Muscle layer of colon (tissue), 2 donors: ENCODE measurements around the gene XYLT2.

Source experiments
- H3K27ac ChIP-seq: one replicate; pipeline ENCODE4 v1.7.0; 2013; ENCODE audit warnings: low read depth, mild to moderate bottlenecking, low read length, moderate library complexity
- H3K27me3 ChIP-seq, 2 donors: one replicate each; pipeline ENCODE4 v1.7.0; 2013; ENCODE audit warnings: low read length in 2 of 2, mild to moderate bottlenecking in 2 of 2; ENCODE audit not compliant: insufficient read depth in 2 of 2, control insufficient read depth in 1 of 2
- H3K36me3 ChIP-seq: one replicate; pipeline ENCODE4 v1.7.0; 2013; ENCODE audit warnings: mild to moderate bottlenecking, low read length; ENCODE audit not compliant: insufficient read depth
- H3K4me1 ChIP-seq: one replicate; pipeline ENCODE4 v1.7.0; 2013; ENCODE audit warnings: mild to moderate bottlenecking, low read length; ENCODE audit not compliant: insufficient read depth
- H3K4me3 ChIP-seq, 2 donors: one replicate each; pipeline ENCODE4 v1.7.0; 2013; ENCODE audit warnings: low read length in 2 of 2, low read depth in 1 of 2, mild to moderate bottlenecking in 1 of 2, moderate library complexity in 1 of 2
- H3K9ac ChIP-seq: one replicate; pipeline ENCODE4 v1.7.0; 2013; ENCODE audit warnings: low read length
- H3K9me3 ChIP-seq: one replicate; pipeline ENCODE4 v1.7.0; 2013; ENCODE audit warnings: mild to moderate bottlenecking, low read length
- donor health status: abdominal sarcoma.
- donor health status: Adenocarcinoma of cecum.

XYLT2 gene

DNA sequence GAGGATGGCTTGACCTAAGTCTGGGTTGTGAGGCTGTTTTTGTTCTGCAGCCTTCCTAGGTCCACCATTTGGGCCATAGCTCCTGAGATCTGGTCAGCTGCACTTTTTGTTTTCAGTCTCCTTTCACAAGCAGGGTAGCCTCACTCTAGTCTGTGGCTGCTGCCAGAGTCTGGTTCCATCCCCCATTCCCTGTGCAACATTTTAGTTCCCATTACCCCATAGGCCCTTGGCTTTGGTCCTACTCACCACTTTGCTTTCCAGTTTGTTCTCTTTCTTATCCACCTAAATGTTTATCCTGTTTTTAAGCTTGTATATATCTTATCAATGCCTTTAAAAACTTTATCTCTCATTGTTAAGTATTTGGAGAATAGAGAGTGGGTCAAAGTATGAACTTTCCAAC, 6.5 kb upstream of the XYLT2 start:
- Histone ChIP-seq H3K9ac (no peak overlapping the region), H3K27ac (no peak overlapping the region), H3K27me3 (no peaks in the 10 kb centered on the region), H3K4me1 (no peaks in the 10 kb centered on the region), H3K4me3 (no peak overlapping the region), H3K36me3 (no peaks in the 10 kb centered on the region), H3K9me3 (no peaks in the 10 kb centered on the region)

DNA sequence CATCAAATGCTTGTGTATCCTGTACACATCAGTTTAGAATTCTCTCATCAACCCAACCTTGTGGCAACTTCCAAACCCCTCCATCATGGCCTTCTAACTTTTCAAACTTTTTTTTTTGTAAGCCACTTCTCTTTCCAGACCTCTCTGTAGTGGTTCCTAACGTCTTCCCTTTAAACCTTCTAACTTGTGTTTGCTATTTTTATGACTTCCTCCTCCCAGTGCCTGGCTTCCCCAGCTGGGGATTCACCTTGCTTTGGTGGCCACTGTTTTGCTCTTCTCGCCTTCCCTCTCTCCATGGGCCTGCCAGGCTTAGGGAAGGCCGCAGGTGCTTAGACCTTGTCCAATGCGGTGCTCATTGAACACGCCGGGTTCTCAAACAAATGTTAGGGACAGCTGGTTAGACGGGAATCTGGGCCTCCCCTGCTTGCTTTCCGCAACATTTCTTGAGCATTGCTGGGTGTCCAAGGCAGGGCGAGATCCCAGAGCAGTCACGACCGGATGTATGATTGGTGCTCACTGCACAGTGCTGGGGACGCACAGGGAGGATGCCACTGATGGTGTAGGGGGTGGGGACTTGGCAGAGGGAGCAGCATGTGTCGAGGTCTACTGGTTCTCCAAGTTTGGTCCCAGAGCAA, 1.1 kb upstream of the XYLT2 start:
- no peak overlapping the region for H3K27ac ChIP-seq
- H3K27me3 ChIP-seq: no peaks in the 10 kb centered on the region
- H3K36me3 ChIP-seq: no peaks in the 10 kb centered on the region
- no peaks in the 10 kb centered on the region for H3K9me3 ChIP-seq
- peaks cover 20% of the 10 kb centered on the region for H3K4me1 ChIP-seq
- H3K4me3 ChIP-seq: peak overlapping the region in 1 of 2 donors; percentile 60
- H3K9ac ChIP-seq: no peak overlapping the region

DNA sequence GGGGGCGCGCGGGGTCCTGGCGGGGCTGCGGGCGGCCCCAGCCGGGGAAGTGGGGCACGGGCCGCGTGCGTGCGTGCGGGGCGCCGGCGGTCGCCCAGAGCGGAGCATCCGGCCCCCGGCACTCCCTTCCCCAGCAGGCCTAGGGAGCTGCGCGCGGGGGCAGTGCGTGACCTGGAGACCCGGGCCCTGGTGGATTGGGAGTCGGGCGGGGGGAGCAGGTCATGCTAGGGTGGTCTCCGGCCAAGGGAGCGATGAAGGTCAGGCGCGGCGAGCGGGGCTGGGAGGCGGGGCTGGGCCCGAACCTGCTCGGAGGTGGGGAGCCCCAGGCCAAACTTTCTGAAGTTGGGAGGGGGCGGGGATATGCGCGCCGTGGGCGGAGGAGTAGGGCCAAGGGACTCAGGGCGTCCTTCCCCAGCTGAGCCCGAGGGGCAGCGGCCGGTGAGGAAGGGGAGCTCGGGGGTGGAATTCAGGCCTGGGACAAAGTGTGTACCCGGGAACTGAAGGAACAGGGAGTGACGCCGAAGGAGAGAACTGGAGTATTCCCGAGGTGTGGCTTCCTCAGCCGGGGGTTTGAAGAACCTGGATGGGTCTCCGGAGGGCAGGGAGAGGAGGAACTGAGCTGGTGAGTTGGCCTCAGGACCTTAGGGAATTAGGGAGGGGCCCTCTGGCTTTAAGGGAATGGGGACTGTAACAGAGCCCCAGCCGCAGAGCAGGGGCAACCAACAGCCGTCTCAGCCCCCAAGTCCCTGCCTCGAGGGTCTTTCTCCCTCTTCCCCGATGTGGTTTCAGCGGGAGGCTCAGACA, 589 bp downstream of the XYLT2 start:
- no peaks in the 10 kb centered on the region for H3K9me3 ChIP-seq
- H3K27ac ChIP-seq: peak overlapping the region; percentile 67
- peak overlapping the region; percentile 67 for H3K9ac ChIP-seq
- H3K4me3 ChIP-seq: peak overlapping the region; percentile 79 to 88
- H3K27me3 ChIP-seq: no peaks in the 10 kb centered on the region
- peaks cover 21% of the 10 kb centered on the region for H3K4me1 ChIP-seq
- no peaks in the 10 kb centered on the region for H3K36me3 ChIP-seq

DNA sequence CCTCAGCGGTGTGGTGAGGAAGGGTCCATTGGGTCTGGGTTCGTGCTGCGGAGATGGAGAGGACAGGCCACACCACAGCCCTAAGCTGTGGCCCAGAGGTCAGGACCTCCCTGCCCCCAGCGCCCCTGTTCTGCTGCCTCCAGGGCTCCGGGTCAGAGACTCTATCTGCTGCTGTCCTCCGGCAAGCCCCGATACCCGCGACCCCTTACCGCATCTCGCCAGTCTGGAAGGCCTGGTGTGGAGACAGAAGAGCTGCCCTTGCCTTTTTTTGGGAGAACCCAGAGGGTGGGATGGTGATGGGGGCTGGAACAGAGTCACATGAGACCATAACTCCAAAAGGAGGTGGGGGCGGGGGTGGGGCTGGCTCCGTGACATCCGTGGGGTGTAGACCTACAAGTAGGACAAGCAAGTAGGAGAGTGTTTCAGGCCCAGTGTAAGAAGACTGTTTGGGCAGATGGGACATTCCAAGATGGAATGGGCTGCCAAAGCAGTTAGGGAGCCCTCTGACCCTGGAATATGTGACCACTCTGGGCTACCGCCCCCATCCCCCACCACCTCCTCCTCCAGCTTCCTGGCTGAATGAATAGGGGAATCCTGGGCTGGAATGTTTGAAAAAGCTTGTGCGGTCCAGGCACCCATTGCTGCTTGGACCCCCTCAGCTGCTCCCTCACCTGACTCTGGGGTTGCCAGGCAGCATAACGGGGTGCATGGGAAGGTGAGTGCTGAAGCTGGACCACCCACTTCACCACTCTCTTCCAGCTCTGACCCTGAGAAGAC, 1.4 kb downstream of the XYLT2 start:
- Histone ChIP-seq H3K4me3 (peak overlapping the region; percentile 79 to 88), H3K4me1 (peaks cover 29% of the 10 kb centered on the region), H3K36me3 (peaks cover 4% of the 10 kb centered on the region), H3K27me3 (no peaks in the 10 kb centered on the region), H3K27ac (peak overlapping the region; percentile 67), H3K9ac (peak overlapping the region; percentile 67), H3K9me3 (no peaks in the 10 kb centered on the region)

DNA sequence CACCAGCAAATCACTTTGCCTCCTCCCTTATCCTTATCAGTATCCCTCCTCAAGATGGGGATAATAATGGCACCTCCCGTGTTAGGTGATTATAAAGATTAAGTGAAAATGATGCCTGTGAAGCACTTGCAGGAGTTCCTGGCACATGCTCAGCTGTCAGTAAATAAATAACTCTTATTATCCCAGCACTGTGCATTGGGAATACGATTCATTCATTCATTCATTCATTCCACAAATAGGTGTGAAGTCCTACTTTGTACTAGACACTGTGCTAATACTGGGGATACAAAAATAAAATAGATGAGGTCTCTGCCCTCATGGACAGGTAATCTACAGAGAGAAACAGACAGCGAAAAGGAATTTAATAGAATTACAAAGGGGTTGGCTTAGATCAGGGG, 2.0 kb downstream of the XYLT2 start:
- H3K27me3 ChIP-seq: no peaks in the 10 kb centered on the region
- no peak overlapping the region for H3K27ac ChIP-seq
- H3K36me3 ChIP-seq: peaks cover 4% of the 10 kb centered on the region
- H3K4me3 ChIP-seq: peak overlapping the region in 1 of 2 donors; percentile 88
- no peak overlapping the region for H3K9ac ChIP-seq
- H3K4me1 ChIP-seq: peaks cover 35% of the 10 kb centered on the region
- H3K9me3 ChIP-seq: no peaks in the 10 kb centered on the region

DNA sequence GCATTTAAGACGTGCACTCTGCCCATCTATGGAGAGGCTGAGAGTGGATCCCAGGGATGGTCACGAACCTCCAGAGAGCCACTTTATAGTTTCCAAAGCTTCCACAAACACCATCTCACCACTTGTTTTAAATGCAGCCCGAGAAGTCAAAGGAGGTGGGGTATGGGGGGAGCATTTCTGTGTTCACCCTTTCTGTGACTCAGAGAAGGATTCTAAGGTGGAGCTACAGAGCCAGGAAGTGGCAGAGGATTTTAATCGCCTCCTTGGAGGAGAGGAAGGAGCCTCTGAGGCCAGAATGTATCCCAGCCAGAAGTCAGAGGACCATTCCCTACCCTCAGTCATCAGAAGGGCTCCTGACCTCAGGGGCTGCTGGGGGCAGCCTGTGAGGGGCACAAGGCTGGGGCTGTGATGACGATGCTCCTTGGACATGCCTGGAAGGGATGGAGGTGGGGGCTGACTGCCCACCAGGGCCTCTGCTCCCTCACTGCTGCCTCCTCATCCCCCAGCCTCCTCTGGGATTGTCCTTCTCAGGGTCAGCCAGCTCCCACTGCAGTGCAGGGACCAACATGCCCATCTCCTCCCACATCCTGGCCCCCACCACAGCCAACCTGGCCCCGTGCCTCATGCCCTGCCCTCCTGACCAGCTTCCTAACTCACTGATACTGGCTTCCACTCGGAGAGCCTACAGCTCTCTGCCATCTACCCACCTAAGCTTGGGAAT, 2.8 kb downstream of the XYLT2 start:
- Histone ChIP-seq H3K27me3 (no peaks in the 10 kb centered on the region), H3K9ac (no peak overlapping the region), H3K9me3 (no peaks in the 10 kb centered on the region), H3K4me1 (peaks cover 37% of the 10 kb centered on the region), H3K27ac (no peak overlapping the region), H3K4me3 (no peak overlapping the region), H3K36me3 (peaks cover 4% of the 10 kb centered on the region)

DNA sequence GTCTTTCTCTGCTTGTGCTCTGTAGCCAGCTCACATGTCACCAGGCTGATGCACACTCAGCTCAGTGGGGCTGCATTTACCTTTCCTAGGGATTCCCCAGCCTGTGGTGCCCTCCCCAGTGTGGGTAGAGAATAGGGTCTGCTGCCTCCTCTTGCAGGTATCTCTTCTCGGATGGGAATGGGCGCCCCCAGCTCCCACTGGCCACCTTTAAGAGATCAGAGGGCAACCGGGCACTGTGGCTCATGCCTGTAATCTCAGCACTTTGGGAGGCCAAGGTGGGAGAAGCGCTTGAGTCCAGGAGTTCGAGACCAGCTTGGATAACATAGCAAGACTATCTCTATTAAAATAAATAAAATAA, 3.3 kb downstream of the XYLT2 start:
- Histone ChIP-seq H3K4me3 (no peak overlapping the region), H3K27me3 (no peaks in the 10 kb centered on the region), H3K9me3 (no peaks in the 10 kb centered on the region), H3K9ac (no peak overlapping the region), H3K36me3 (peaks cover 7% of the 10 kb centered on the region), H3K4me1 (peaks cover 37% of the 10 kb centered on the region), H3K27ac (no peak overlapping the region)

DNA sequence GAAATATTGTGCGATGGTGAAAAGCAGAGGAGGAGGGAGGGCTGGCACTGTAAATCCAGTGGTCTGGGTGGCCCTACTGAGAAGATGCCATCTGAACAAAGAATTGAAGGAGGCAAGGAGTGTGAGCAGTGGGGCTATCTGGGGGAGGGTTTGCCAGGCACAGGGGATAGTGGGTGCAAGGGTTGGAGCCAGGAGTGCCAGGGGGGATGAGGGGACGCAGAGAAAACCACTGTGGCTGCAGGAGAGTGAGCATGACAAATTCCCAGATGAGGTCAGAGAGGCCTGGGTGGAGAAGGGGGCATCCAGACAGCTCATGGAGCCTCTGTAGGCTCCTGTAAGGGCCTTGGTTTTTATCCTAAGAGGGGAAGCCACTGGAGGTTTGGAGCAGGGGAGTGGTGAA, 4.8 kb downstream of the XYLT2 start:
- no peaks in the 10 kb centered on the region for H3K9me3 ChIP-seq
- H3K9ac ChIP-seq: no peak overlapping the region
- H3K27ac ChIP-seq: no peak overlapping the region
- no peaks in the 10 kb centered on the region for H3K27me3 ChIP-seq
- H3K4me3 ChIP-seq: no peak overlapping the region
- H3K4me1 ChIP-seq: peaks cover 37% of the 10 kb centered on the region
- peaks cover 22% of the 10 kb centered on the region for H3K36me3 ChIP-seq

DNA sequence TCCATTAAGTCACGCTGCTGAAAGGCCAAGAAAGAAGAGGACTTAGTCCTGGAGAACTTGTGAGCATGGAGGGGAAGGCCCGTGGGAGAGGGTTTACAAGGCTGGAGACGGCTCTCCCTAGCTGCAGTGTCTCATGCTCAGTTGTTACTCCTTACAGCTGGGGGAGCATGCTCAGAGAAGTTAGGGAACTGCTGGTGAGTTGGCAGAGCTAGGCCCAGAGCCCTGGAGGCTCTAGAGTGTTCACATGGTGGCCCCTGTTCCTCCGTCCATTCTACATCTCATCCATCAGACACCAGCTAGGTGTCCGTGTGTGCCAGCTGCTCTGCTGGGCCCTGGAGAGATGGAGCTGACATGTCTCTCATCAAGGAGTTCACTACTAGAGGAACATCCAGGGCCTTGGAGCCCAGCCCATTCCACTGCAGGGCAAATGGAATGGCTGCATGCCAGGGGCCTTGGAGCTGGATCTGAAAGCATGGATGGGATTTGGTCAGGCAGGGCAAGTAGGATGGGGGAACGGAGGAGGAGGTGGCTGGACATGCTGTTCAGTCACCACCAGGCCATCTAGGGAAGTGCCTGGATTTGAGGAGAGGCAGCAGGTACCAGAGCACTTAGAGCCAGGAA, 6.3 kb downstream of the XYLT2 start:
- H3K36me3 ChIP-seq: peaks cover 36% of the 10 kb centered on the region
- H3K9ac ChIP-seq: no peak overlapping the region
- no peaks in the 10 kb centered on the region for H3K27me3 ChIP-seq
- H3K27ac ChIP-seq: peak overlapping the region; percentile 49
- H3K4me1 ChIP-seq: peaks cover 32% of the 10 kb centered on the region
- no peak overlapping the region for H3K4me3 ChIP-seq
- no peaks in the 10 kb centered on the region for H3K9me3 ChIP-seq

DNA sequence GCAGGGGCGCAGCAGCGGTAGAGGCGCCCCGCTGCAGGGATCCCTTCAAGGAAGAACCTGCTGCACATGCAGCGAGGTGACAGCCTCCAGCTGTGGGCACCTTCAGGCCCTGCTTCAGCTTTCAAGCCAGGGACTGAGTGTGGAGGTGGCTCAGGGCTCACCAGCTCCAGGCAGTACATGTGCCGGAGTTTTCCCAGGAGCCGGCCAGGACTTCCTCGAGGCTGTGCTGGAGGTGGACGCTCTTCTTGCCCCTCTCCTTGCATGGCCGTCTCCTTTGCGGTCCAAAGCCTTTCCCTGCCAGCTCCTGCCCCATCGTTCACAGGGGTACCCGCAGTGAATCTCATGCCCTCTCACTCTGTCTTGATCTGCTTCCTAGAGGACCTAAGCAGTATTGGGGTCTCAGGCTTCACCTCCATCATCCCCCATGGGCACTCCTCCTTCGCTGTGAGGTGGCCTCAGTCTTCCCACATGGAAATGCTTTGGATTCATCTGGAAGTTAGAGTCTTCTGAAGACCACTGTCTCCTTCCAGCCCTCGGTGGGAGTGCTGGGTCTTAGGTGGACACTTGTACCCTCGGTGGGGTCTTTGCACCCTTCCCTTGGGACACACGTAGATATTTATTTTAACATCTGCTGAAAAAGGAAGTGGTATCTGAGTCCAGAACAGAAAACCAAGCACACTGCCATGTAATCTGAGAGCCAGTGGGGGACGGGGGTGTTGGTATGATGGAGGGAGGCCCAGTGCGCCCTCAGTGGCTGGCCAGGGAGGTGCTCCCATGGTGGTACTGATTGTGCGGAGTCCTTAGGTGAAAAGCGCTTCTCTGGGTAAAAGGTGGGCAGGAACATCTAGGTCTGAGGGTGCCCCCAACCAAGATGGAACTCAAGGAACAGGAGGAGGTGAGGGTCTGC, 7.0 kb downstream of the XYLT2 start:
- H3K4me1 ChIP-seq: peaks cover 24% of the 10 kb centered on the region
- no peak overlapping the region for H3K9ac ChIP-seq
- no peaks in the 10 kb centered on the region for H3K27me3 ChIP-seq
- H3K27ac ChIP-seq: no peak overlapping the region
- no peaks in the 10 kb centered on the region for H3K9me3 ChIP-seq
- H3K4me3 ChIP-seq: no peak overlapping the region
- H3K36me3 ChIP-seq: peaks cover 41% of the 10 kb centered on the region
